NCI-H2081 treated with DMSO at 0.1 percent for 48 hours (cell line): Measurements from ENCODE around the gene AURKA.
"Not testable (repeated sequence)": the region's sequence is repeated elsewhere in the genome, so short reads cannot be mapped to it uniquely, and the experiment has no call there.

Experiments
- DNase-seq: peaks from one replicate; lab custom pipeline; 2025; lab: John Stamatoyannopoulos, UW

The AURKA gene

DNA sequence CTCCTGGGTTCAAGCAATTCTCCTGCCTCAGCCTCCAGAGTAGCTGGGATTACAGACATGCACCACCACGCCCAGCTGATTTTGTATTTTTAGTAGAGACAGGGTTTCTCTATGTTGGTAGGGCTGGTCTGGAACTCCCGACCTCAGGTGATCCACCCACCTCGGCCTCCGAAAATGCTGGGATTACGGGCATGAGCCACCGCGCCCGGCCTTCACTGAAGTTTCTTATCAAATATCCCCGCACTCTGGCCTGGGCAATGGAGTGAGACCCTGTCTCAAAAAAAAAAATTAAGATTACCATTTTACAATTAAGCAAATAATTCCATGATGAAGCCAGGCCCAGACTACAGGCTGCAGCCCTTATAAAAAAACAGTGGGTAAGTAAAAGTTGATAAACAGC lies 1.6 kb downstream of the AURKA start:
- not testable (repeated sequence) for DNase-seq

DNA sequence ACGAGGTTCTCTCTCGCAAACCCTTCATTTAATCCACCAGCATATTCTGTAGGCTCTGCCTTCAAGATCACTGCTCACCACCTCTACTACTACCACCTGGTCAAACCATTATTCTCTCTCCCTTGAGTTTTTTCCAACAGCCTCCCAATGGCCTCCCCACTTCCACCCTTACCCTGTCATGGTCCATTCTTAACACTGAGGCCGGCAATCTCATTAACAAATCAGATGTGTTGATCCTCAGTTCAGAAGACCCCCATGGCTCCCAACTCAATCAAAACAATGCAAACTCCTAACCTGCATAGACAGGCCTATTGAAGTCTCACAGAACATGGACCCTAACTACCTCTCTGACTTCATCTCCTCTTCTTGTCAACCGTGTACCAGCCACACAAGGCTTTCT lies 2.2 kb downstream of the AURKA start:
- DNase-seq, result no peak

DNA sequence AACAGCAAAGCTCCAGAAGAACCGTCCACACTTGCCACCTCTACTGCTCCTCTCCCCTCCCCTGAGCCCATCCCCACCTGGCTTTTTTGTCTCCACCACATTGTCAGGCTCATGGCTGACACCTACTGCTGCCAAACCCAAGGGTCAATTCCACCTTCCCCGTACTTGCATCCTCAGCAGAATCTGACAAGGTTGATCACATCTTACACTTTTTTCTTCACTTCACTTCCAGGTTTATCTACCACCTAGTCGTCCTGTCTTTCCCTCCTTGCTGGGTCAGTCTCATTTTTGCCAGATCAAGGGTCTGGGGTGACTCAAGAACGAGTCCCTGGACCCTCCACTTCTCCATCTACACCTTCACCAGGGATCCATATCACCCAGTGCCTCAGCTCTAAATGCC lies 3.1 kb downstream of the AURKA start:
- no peak for DNase-seq

DNA sequence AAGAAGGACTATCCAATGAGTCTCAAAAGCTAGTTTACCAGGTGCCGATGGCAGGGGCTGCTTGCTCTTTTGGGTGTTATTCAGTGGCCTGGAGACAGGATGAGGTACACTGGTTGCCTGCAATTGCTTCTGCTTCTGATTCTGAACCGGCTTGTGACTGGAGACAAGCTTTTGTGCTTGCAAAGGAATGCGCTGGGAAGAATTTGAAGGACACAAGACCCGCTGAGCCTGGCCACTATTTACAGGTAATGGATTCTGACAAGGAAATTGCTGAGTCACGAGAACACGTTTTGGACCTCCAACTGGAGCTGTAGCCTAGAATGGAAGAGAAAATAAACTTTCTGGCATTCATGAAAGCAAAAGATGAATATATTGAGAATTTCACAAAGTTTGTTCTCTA lies 5.8 kb downstream of the AURKA start:
- no peak for DNase-seq

DNA sequence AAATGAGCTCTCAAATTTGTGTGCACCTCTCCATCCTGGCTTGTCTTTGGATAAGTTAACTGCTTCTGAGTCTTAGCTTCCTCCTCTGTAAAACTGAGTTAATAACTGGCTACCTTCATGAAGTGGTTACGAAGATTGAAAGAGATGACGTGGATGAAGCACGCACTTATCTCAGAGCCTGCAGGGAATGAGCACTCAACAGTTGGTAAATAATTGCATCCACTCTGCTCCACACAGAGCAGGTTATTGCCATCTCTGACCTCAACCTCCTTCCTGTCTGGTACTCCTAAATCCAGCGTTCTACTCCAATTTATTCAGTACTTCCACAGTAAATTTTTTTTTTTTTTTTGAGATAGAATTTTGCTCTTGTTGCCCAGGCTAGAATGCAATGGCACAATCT lies 6.9 kb downstream of the AURKA start:
- DNase-seq, result no peak

DNA sequence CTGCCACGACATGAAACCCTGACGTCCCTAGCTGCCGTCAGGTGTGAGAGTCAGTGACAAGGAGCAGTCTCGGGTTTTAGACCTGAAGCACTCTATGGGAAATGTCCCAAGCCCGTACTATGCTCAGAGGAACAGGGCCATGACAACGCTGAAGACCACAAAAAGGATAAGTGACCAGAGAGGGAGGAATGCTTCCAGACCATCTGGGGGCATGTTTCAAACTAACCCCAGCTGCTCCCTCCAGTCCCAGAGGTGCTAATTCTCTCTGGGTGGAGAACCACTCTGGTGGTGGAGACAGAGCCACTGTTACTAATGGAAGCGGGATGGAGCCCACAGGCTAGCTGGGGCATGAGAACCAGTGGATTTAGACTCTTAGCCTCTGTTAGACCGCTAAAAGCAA lies 8.7 kb downstream of the AURKA start:
- DNase-seq, result no peak

DNA sequence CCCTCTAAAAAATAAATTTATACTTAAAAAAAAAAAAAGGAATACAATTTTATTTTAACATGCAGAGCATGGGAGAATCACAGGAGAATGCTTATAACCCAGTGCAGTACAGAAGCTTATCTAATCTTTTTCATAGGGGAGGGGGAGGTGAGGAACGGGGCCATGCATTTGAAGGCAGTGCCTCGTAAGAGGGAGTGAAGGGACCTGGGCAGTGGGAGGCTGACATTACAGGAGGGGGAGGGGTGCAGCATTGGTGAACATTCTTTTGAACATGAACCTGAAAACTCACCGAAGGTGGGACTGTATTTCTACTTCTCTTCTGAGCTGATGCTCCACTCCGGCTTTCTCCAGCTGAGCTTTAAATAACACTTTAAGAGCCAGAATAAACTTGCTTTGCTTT lies 9.3 kb downstream of the AURKA start:
- no peak for DNase-seq

DNA sequence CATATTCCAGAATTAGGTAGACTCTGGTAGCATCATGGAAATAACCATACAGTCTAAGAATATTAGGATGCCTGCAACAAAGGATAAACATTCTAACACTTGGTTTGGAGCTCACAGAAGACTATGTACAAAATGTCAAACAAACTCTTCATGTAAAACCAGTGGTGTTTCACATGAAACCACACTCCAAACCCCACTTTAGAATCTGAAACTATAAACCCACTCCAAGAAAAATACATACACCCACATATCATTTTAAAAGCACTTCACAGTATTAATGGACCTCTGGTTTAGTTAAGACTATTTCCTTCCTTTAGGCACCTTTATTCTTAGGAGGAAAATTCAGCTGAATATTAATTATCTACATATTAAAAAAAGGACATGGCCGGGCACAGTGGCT lies 10.5 kb downstream of the AURKA start:
- no peak for DNase-seq

DNA sequence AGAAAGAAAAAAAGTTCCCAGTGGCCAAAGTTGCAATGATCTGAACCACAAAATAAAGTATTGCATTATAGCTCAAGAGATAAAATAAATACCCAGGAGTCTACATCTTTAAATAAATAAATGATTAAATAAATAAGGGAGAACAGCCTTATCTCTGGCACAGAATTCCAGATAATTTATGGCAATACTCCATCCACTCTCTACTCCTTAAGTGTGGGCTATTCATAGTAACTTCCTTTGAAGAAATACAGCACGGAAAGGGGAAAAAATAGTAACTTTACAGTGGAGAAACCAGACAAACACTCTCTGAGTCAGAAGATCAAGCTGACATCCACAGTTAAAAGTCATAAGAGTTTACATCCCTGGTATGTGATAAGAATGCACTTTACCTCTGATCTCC lies 11.6 kb downstream of the AURKA start:
- no peak for DNase-seq

DNA sequence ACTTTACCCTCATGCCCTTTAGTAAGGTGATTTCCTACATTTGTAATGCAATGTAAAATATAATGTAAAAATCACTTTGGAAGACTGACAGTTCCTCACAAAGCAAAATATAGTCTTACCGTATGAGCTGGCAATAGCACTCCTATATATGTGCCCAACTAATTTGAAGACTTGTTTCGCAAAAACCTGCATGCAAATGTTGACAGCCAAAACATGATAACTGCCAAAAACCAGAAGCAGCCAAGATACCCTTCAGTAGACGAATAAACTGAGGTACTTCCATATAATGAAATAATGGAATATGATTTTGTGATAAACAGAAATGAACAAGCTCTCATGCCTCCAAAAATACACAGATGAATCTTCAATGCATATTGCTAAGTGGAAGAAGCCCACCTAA lies 13.6 kb downstream of the AURKA start:
- DNase-seq, result no peak

DNA sequence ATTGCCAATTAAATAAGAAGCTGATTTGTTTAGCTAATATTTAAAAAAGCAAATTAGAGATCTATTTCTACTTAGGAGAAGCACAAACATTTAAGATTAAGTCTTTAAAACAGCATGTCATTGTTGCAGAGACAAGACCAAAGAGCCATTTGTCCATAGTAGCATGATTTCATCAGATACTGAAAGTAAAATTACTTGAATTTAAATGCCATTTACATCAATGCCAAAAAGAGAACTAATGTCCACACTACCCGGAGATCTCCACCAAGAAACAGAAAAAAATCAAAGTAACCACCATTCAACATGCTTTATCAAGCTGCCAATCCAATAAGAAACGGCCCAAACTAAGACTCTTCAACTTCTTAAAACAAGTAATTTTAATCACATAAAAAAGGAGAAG lies 15.7 kb downstream of the AURKA start:
- DNase-seq, result no peak

DNA sequence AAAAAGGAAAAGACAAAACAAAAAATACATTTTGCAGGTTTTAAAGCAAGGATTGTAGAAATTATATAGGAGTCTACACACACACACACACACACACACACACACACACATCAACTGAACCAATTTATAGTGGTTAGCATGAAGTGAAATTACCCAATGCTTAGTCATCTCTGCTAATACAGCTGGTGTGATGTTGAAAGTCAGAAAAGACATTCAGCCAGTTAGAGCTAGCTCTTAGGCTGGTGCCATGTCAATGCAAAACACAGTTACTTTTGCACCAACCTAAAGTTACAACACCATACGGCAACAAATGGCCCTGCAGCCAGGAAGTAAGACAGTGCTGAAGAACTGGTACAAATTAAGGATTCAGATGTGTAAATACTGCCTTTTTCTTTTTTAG lies 18.1 kb downstream of the AURKA start:
- DNase-seq, result no peak

DNA sequence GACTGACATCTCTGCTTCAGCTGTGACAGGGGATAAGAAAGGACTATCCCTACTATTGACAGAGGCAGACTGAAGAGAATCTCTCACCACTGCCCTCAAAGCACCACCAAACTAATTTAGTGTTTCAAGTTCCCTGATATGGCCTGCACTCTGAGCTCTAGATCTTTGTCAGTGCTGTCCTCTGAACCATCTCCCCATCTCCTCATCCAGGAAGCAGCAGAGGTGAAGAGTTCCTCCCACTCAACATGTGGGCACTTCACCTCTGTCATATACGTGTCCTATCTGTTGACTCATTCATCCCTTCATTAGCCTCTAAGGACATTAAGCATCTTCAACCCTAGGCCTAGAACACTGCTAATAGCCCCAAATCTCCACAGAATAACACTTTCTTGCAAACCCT lies 19.2 kb downstream of the AURKA start:
- DNase-seq, result no peak

DNA sequence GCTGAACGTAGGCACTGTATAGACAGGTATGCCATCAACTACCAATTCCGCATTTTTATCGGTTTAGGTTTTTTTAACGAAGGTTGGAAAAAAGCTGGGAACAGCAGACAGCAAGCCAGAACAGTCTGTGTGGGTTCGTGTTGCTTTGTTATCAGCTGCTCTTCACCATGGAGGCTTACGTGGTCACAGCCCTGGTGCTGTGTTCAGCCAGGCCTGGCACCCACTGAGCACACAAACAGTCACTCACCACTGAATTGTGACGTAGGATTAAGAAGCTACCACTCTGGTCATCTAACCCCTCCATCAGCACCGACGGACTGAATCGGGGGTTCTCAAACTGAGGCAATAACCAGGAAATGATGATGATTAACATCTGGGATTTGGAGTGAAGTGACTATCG lies 20.0 kb downstream of the AURKA start:
- DNase-seq, result no peak

DNA sequence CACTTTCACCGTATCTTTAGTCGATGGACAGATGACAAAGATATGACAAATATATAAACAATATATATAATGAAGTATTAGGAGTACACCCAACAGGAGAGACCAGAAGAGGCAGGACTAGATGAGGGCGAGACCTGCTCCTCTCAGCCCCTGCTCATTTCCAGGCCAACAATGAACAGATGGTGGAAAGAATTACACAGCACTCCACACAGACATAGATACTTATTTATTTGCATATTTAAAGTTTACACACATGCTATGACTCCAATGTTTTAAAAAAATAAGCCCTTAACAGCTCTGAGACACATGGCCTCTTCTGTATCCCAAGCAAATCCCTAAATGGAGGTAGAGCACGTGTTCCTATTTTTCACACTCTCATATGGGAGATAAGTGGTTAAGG lies 22.8 kb downstream of the AURKA start:
- DNase-seq, result no peak

DNA sequence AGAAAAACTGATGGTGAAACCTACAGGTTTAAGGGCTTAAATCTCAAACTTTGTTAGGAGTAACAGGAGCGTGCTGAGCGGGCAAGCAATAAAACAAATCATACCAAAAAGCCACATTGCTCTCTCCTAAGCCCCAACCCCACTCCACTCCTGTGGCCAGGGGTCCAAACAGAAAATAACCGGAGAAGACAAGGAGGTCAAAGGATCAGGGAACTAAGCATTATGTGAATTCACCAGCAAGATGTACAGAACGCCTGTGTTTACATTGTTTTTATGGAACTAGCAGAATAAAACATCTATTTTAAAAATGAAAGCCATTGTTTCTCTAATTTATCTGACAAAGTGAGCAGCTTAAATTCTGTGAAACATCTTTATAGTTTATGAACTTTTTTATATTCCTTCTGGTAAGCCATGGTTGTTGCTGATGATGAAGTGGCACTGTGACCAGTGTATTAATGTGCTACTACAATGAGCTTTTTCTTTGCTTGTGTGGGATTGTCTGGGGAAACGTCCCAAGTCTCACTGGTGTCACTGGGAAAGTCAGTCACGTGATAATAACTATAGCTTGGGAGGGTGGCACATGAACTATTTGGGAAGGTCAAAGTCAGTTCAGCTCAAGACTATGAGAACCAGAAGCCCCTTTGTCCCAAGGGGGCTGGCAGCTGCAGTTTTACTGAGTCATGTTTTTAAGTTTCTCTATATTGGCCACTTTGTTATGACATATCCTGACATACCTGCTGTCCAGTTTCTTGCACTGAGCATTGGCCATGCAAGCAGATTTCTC lies 23.5 kb downstream of the AURKA start:
- no peak for DNase-seq

DNA sequence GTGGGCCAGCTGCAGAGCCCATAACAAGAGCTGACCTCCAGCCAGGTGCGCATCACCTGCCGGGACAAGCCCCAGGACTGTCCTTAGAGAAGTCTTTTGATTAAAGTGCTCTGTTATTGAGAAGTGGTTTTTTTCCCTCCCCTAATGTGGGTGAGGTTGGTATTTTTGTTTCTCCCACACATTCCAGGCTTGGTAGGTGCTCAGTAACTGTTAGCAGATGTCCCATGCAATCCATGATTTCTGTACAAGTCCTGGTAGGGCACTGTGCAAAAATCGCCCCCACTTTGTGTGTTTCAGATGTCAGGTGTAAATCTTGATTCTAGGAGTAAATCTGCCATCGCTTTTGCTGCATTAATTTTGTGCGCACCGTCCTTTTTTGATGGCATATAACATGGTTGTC lies 28.5 kb downstream of the AURKA start:
- no peak for DNase-seq

DNA sequence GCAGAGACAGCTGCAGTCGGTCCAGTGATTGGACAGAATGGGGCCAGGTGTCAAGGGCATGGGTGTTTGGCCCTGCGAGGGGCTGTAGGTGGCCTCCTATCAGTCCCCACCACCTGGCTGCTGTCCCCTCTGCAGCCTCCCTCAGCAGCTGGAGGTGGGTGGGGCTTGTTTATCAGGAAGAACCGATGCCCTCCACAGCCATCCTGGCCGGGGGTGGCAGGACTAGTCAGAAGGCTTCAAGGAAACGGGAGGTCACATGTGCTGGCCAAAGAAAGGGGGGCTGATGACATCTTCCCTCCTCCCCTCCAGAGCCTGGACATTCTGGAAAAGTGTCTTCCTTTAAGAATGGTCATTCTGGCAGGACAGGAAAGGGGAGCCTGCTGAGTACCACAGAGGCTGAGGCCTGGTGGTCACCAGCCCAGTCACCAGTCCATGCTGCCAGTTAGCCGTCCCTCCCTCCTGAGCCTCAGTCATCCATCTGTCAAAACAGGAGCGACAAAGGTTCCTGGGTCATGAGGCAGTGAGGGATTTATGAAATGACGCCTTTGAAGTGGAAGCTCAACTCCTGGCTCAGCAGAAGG lies 29.1 kb downstream of the AURKA start:
- no peak for DNase-seq

DNA sequence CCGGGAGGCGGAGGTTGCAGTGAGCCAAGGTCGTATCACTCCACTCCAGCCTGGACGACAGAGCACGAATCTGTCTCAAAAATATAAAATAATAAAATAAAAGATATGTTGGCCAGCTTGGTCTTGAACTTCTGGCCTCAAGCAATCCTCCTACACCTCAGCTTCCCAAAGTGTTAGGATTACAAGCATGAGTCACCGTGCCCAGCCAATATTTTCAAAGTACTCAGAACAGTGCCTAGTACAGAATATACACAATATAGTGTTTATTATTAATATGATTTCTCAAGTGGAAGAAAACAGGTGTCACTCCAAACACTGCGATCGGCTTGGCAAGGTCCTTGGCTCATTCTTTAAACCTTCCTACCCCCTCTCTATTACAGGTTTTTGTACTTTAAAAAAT lies 30.1 kb downstream of the AURKA start:
- DNase-seq, result no peak

DNA sequence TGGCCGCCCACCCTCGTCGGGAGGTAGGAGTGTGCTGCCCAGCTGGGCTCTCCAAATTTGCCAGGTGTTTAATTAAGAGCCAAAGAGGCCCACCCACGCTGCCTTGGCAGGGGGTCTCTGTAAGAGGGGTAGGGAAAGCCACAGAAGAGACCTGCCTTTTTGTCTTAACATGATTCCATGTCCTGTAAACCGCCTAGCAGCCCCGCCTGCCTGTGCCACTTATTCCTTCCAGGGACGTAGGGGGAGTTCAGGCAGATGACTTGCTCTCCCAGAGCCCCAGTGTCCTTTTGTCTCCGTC lies 31.2 kb downstream of the AURKA start:
- no peak for DNase-seq

DNA sequence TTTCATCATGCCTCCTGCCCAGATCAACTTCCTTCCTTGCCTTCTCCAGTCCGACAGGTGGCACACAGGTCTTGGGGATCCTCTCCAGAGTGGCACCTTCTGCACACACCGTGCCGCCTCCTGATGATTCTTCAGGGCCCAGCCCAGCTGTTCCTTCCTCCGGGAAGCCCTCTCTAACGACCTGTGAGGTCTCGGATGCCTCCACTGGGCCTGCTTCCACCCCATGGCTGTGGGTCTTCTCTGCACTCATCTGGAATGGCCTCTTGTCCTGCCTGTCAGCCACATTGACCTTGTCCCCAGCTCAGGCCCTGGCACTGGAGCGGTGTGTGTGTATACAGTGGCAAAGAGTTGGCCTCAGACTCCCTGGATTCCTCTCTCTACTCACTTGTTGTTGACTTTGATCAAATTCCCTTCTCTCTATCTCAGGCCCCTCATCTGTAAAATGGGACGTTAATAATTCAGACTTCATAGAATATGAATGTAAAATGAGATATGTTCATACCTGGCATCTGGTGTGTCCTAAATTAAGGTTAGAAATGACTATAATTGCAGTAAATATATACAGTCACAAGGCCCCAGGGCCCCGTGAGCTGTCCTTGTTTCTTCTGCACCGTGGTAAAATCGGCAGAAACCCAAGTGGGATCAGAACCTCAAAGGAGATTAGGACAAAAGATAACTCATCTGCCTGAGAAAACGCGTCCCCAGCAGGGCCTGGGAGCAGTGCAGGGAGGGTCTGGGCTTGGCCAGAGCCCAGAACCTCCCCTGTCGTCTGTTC lies 31.7 kb downstream of the AURKA start:
- DNase-seq, result no peak

DNA sequence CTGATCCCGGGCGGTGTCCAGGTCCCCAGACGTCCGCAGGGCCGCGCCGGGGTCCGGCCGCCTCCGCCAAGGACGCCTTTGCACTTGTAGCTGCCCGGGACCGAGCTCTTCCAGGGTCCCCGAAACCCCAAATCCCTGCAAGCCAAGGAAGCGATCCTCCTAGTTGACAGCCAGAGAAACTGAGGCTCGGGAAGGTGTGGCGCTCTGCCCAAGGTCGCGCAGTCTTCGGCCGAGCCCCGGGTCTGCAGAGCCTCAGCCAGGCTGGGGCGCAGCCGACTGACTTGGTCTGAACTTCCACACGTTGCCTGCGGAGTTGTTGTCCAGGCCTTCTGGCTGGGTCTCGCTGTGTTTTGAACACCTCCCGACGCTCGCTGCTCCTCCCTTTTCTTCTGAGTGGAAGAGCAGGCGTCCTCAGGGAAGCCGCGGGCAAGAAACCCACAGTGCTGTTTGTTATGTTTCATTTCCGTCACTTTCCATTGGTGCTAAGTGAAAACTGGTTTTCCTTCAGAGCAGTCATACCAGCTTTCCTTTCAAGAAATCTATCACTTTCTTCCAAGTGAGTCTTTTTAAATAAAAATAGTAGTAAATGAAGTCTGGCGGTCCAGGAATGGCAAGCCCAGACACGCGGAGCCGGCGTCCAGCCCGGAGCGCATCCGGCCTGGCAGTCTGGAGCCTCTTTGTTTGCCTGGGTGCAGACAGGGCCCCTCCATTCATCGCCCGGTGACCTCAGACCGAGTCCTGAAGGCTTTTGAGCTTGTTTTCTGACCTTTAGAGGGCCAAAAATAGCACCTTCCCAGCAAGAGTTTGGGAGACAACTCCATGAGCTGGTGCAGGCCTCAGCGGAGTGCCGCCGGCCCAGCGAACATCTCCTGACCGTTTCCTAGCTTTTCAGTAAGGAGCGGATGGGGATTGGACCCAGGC lies 32.5 kb downstream of the AURKA start:
- DNase-seq, result no peak
